HCT116 (cell line): Measurements from ENCODE around the gene CLK1. TPM values are rescaled to one million over a fixed set of nuclear protein-coding genes. Genes with fewer than 3 reads are reported as not detected.

Source experiments
- ATAC-seq: fragments of 200-7000 bp; cut with Tn5 transposase; 2 replicates; pipeline ENCODE4 v1.9.1; 2020; ENCODE audit warnings: mild to moderate bottlenecking, moderate library complexity
- BruUV-seq: library from RNA; stranded (reverse); fragments of 400-500 nt; replicated peaks from 2 replicates; lab custom pipeline; 2021; lab: Mats Ljungman, UMichigan
- CTCF ChIA-PET: fragments of 300-600 bp; sonication (Branson Sonifier 250); formaldehyde crosslinking; loops from one replicate; lab custom pipeline; 2021; ENCODE audit warnings: antibody characterized with exemption; lab: Charles Lee
- POLR2A ChIA-PET: fragments of 300-600, 350-600 bp; sonication (Branson Sonifier 250); formaldehyde crosslinking; loops from one replicate; lab custom pipeline; 2021; ENCODE audit warnings: antibody characterized with exemption; lab: Charles Lee
- RAD21 ChIA-PET, 2 experiments: fragments of 300-600 bp; sonication (Branson Sonifier 250); formaldehyde crosslinking; loops; one replicate each; lab custom pipeline; 2023; ENCODE audit warnings: low total read pairs in 2 of 2; ENCODE audit not compliant: uncharacterized antibody in 2 of 2, unreplicated experiment in 2 of 2, low non-redundant PET in 1 of 2; lab: Charles Lee
- DNase-seq: peaks from one replicate; pipeline ENCODE4 v3.0.0-alpha.2; 2010; ENCODE audit warnings: low read depth, low spot score
- H2AFZ ChIP-seq: fragments of 200-600 bp; shearing (Covaris generic), sonication (generic); 2 replicates; pipeline ENCODE4 v1.6.1; 2017; ENCODE audit warnings: low read depth, mixed run types, mixed read lengths, antibody characterized with exemption, low read length; ENCODE audit not compliant: poor library complexity, severe bottlenecking
- H3K27ac ChIP-seq: 2 replicates; pipeline ENCODE4 v1.5.1; 2012; ENCODE audit warnings: low read depth, low read length
- H3K27me3 ChIP-seq: fragments of 200-600 bp; sonication (generic); 2 replicates; pipeline ENCODE4 v1.6.1; 2016; ENCODE audit warnings: mixed run types, low read length, mixed read lengths; ENCODE audit not compliant: insufficient read depth
- H3K36me3 ChIP-seq, 2 experiments: fragments of 200-500 bp in 1 of 2; fragments of 200-600 bp in 1 of 2; sonication (Bioruptor generic) in 1 of 2; sonication (generic) in 1 of 2; 2 replicates each; pipeline versions ENCODE4 v1.5.1 to v1.6.1; 2014 to 2016; ENCODE audit warnings: low read length in 2 of 2, inconsistent platforms in 1 of 2, mixed read lengths in 1 of 2, mixed run types in 1 of 2; ENCODE audit not compliant: insufficient read depth in 2 of 2, control insufficient read depth in 1 of 2
- H3K4me1 ChIP-seq, 2 experiments: fragments of 200-600 bp in 1 of 2; sonication (generic) in 1 of 2; 2 replicates each; pipeline versions ENCODE4 v1.5.1 to v1.6.1; 2012 to 2017; ENCODE audit warnings: low read length in 2 of 2, inconsistent platforms in 1 of 2, mild to moderate bottlenecking in 1 of 2, mixed read lengths in 1 of 2, mixed run types in 1 of 2, moderate library complexity in 1 of 2; ENCODE audit not compliant: insufficient read depth in 2 of 2, control insufficient read depth in 1 of 2
- H3K4me2 ChIP-seq: fragments of 200-600 bp; sonication (generic); 2 replicates; pipeline ENCODE4 v1.6.1; 2017; ENCODE audit warnings: mixed run types, low read length, mixed read lengths
- H3K4me3 ChIP-seq, 2 experiments: fragments of 200-600 bp in 1 of 2; sonication (generic) in 1 of 2; replicated peaks in 1 of 2; 2 replicates each; pipeline ENCODE4 v1.5.1; 2011 to 2016; ENCODE audit warnings: low read length in 2 of 2, control low read depth in 1 of 2, low read depth in 1 of 2, mild to moderate bottlenecking in 1 of 2, mixed read lengths in 1 of 2, mixed run types in 1 of 2
- H3K79me2 ChIP-seq: fragments of 200-600 bp; sonication (generic); 2 replicates; pipeline ENCODE4 v1.6.1; 2017; ENCODE audit warnings: mild to moderate bottlenecking, mixed run types, low read length, moderate library complexity, mixed read lengths; ENCODE audit not compliant: insufficient read depth
- H3K9ac ChIP-seq: fragments of 200-600 bp; sonication (generic); 2 replicates; pipeline ENCODE4 v1.6.1; 2016; ENCODE audit warnings: low read length, mixed read lengths
- H3K9me2 ChIP-seq: fragments of 200-600 bp; sonication (generic), shearing (Covaris generic); 2 replicates; pipeline ENCODE4 v1.6.1; 2017; ENCODE audit warnings: mixed run types, mild to moderate bottlenecking, moderate library complexity; ENCODE audit not compliant: insufficient read depth
- H3K9me3 ChIP-seq, 2 experiments: fragments of 200-500 bp in 1 of 2; fragments of 200-600 bp in 1 of 2; sonication (Bioruptor generic) in 1 of 2; sonication (generic) in 1 of 2; 2 replicates each; pipeline ENCODE4 v1.6.1; 2014 to 2017; ENCODE audit warnings: low read length in 2 of 2, mixed read lengths in 2 of 2, inconsistent platforms in 1 of 2, low read depth in 1 of 2, mild to moderate bottlenecking in 1 of 2, mixed run types in 1 of 2, moderate library complexity in 1 of 2; ENCODE audit not compliant: control insufficient read depth in 1 of 2, insufficient read depth in 1 of 2
- H4K20me1 ChIP-seq: fragments of 200-600 bp; sonication (generic), shearing (Covaris generic); 2 replicates; pipeline ENCODE4 v1.6.1; 2017; ENCODE audit warnings: mixed run types, mild to moderate bottlenecking, moderate library complexity; ENCODE audit not compliant: insufficient read depth
- CBX3 ChIP-seq: IDR thresholded peaks from 2 replicates; pipeline ENCODE4 v1.6.1; 2012; ENCODE audit warnings: low read depth
- CEBPB ChIP-seq: IDR thresholded peaks from 2 replicates; pipeline ENCODE4 v1.6.1; 2012; ENCODE audit warnings: low read depth
- EGR1 ChIP-seq: IDR thresholded peaks from 2 replicates; pipeline ENCODE4 v1.6.1; 2012; ENCODE audit warnings: low read depth
- FOSL1 ChIP-seq: IDR thresholded peaks from 2 replicates; pipeline ENCODE4 v1.6.1; 2012; ENCODE audit warnings: low read depth
- POLR2A ChIP-seq: IDR thresholded peaks from 2 replicates; pipeline ENCODE4 v1.7.0; 2011; ENCODE audit warnings: borderline replicate concordance; ENCODE audit not compliant: insufficient read depth, insufficient read length; ENCODE audit errors: extremely low read depth
- RAD21 ChIP-seq: IDR thresholded peaks from 2 replicates; pipeline ENCODE4 v1.6.1; 2012; ENCODE audit warnings: low read depth, mild to moderate bottlenecking
- SIN3A ChIP-seq: IDR thresholded peaks from 2 replicates; pipeline ENCODE4 v1.6.1; 2012; ENCODE audit warnings: low read depth
- SP1 ChIP-seq: IDR thresholded peaks from 2 replicates; pipeline ENCODE4 v1.6.1; 2012; ENCODE audit warnings: low read depth
- SRF ChIP-seq: IDR thresholded peaks from 2 replicates; pipeline ENCODE4 v1.6.1; 2012; ENCODE audit warnings: low read depth
- YY1 ChIP-seq: IDR thresholded peaks from 2 replicates; pipeline ENCODE4 v1.6.1; 2011; ENCODE audit warnings: low read length, low read depth, moderate library complexity, mild to moderate bottlenecking; ENCODE audit not compliant: insufficient replicate concordance; ENCODE audit errors: extremely low read depth
- ZNF274 ChIP-seq: fragments of 200-500 bp; sonication (Bioruptor generic); IDR thresholded peaks from 2 replicates; pipeline ENCODE4 v1.6.1; 2014; ENCODE audit warnings: mild to moderate bottlenecking, low read depth, low read length, inconsistent platforms
- intact Hi-C: fragments of 100-400 bp; cut with micrococcal nuclease; formaldehyde crosslinking; loops from 2 replicates; pipeline ENCODE4 v1.10.0; 2022
- total RNA-seq: library from RNA; stranded (reverse); gene quantifications from one replicate; pipeline ENCODE4 v1.2.1, GENCODE V29; 2021; ENCODE audit not compliant: unreplicated experiment
- TF ChIP-seq, protein P1 (sequence below): IDR thresholded peaks from 2 replicates; pipeline ENCODE4 v1.6.1; 2012

The CLK1 gene
- total RNA-seq, 1 experiment from 2014 or later = 49.1 TPM

DNA sequence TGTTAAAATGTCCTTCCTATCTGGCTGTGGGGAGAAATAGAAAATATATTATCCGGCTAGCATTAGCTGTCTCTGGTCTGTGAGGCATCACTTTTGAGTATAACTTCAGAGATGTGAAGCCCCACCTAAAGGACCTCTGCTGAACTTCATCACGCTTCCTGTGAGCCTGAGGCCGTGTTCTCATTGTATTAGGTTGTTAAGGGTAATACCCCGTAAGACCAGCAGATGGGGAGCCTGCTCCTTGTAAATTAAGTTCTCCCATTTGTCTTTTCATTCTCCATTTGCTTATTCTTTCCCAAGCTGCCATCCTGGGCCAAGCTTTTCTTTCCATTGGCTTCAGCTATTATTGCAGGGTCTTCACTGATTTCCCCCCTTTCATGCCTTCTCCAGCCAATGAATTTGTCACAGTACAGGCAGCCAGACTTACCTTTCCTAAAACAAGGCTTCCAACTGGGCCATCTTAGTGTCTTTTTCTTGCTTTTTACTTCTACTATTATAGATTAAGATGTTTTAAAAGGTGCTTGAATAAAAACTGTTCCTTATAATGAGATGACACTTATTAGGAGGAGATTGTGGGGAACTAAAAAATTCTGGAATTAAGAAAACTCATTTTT is 37.1 kb upstream of the CLK1 start (continued):
- TF ChIP-seq YY1 (no peak), SRF (no peak), SP1 (no peak), EGR1 (no peak), ZNF274 (no peak), FOSL1 (no peak), CBX3 (0 out of 2 replicates have a peak, but pooled peaks have one; percentile 15), POLR2A (no peak), CEBPB (no peak), RAD21 (peak; percentile 89)
- TF ChIP-seq, protein P1, sequence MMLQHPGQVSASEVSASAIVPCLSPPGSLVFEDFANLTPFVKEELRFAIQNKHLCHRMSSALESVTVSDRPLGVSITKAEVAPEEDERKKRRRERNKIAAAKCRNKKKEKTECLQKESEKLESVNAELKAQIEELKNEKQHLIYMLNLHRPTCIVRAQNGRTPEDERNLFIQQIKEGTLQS = no peak

DNA sequence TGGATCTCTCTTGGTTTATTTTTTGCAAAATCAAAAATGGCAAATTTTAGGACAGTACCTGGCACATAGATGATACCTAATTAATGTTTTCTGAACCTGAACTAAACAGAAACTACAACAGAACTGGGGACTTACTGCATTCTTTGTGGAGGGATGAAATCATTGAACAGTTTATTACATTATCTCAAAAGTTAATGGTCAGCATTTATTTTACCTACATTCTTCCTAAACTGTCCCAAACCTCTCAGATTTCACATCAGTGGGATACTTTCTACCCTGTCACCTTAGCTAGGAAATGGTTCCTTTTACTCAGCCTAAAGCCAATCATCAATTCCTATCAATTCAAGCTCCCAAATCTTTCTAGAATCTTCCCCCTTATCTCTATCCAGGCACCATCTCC is 35.0 kb upstream of the CLK1 start:
- RAD21 ChIA-PET = no interaction called here
- no peak for TF ChIP-seq SIN3A
- TF ChIP-seq ZNF274 = no peak
- TF ChIP-seq, all 23 proteins: peak for 0
- no TSS peak for BruUV-seq
- no peak for ATAC-seq
- ChIA-PET POLR2A (no interaction called here), CTCF (interaction anchor here (0.8 to 1.1 kb wide), 2 partner anchors 259 to 278 kb away, joined by 3 to 4 read pairs; no protein-coding TSS in a partner anchor)
- intact Hi-C loops = no loop called here
- Histone ChIP-seq H3K36me3 (peaks cover 47 to 64% of the 10 kb centered on the region in 2 experiments), H3K4me3 (no peak overlapping the region), H3K9me3 (no peaks in the 10 kb centered on the region), H3K79me2 (peaks cover 3% of the 10 kb centered on the region; the same call in 1 of the 2 replicates), H2AFZ (no peak overlapping the region), H3K27me3 (no peaks in the 10 kb centered on the region), H3K4me1 (peaks cover 0 to 5% of the 10 kb centered on the region in 2 experiments; a peak in 1 of 4 replicates), H3K9ac (no peak overlapping the region), H3K4me2 (no peak overlapping the region), H3K9me2 (no peaks in the 10 kb centered on the region), H3K27ac (no peak overlapping the region), H4K20me1 (no peaks in the 10 kb centered on the region)
- DNase-seq = no peak
